K562 (cell line): Measurements from ENCODE around the gene PBX2. TPM values are rescaled to one million over a fixed set of nuclear protein-coding genes. Genes with fewer than 3 reads are reported as not detected.
A peak's percentile ranks its signal among the peaks of the same experiment; 100 is the strongest.

ENCODE experiments used
- ATAC-seq: fragments of 200-7000 bp; cut with Tn5 transposase; 3 replicates; pipeline ENCODE4 v1.9.1; 2020; ENCODE audit warnings: moderate library complexity
- BruUV-seq: library from RNA; stranded (reverse); fragments of 400-500 nt; replicated peaks from 2 replicates; lab custom pipeline; 2021; lab: Mats Ljungman, UMichigan
- CTCF ChIA-PET: fragments of 300-600 bp; formaldehyde crosslinking; extraction: SDS; loops from one replicate; lab custom pipeline; 2021; ENCODE audit warnings: low intra/inter-chr PET ratio; lab: Yijun Ruan, JAX
- POLR2A ChIA-PET: fragments of 300-600, 350-650 bp; sonication (Branson Sonifier 250); formaldehyde crosslinking; extraction: SDS; loops from one replicate; lab custom pipeline; 2021; ENCODE audit warnings: antibody characterized with exemption, inconsistent platforms; lab: Yijun Ruan, JAX
- DNase-seq, 4 experiments: peaks; one replicate each; pipeline versions ENCODE4 v3.0.0 to v3.0.0-alpha.2; 2011 to 2018; ENCODE audit warnings: low spot score in 3 of 4, mixed read lengths in 3 of 4; ENCODE audit errors: extremely low read depth in 1 of 4
- FAIRE-seq: peaks from 2 replicates; lab custom pipeline; 2011; peaks lifted over from hg19 to GRCh38; lab: Jason Lieb, UNC
- H2AFZ ChIP-seq: 2 replicates; pipeline ENCODE4 v1.6.0; 2011; ENCODE audit warnings: low read depth, low read length, control low read depth, inconsistent platforms
- H3K27ac ChIP-seq: fragments of 200-600 bp; 3 replicates; pipeline ENCODE4 v1.8.0; 2011; ENCODE audit warnings: low read depth, mild to moderate bottlenecking, control low read depth, inconsistent platforms, low read length, moderate library complexity, mixed read lengths; ENCODE audit errors: extremely low read depth
- H3K27me3 ChIP-seq, 2 experiments: fragments of 300-600 bp in 1 of 2; 2 replicates in 1 of 2; 3 replicates in 1 of 2; pipeline versions ENCODE4 v1.6.0 to v1.8.0; 2011; ENCODE audit warnings: inconsistent platforms in 2 of 2, low read length in 2 of 2, mild to moderate bottlenecking in 1 of 2, mixed read lengths in 1 of 2, moderate library complexity in 1 of 2; ENCODE audit not compliant: control insufficient read depth in 2 of 2, insufficient read depth in 2 of 2
- H3K36me3 ChIP-seq: fragments of 300-600 bp; 3 replicates; pipeline ENCODE4 v1.8.0; 2011; ENCODE audit warnings: mild to moderate bottlenecking, low read length, inconsistent platforms; ENCODE audit not compliant: control insufficient read depth, insufficient read depth
- H3K4me1 ChIP-seq, 2 experiments: fragments of 200-600 bp in 1 of 2; replicated peaks in 1 of 2; 2 replicates in 1 of 2; 3 replicates in 1 of 2; pipeline versions ENCODE4 v1.5.1 to v1.8.0; 2011; ENCODE audit warnings: inconsistent platforms in 2 of 2, low read length in 2 of 2, mild to moderate bottlenecking in 1 of 2, mixed read lengths in 1 of 2, moderate library complexity in 1 of 2; ENCODE audit not compliant: control insufficient read depth in 2 of 2, insufficient read depth in 2 of 2
- H3K4me2 ChIP-seq: 2 replicates; pipeline ENCODE4 v1.6.1; 2011; ENCODE audit warnings: low read length, control low read depth, inconsistent platforms, mixed read lengths; ENCODE audit not compliant: insufficient read depth
- H3K4me3 ChIP-seq: fragments of 200-600 bp; sonication (generic), shearing (Covaris generic); 2 replicates; pipeline ENCODE4 v1.5.1; 2016; ENCODE audit warnings: control low read depth, inconsistent platforms
- H3K79me2 ChIP-seq: fragments of 200-600 bp; 3 replicates; pipeline ENCODE4 v1.8.0; 2011; ENCODE audit warnings: low read length, inconsistent platforms; ENCODE audit not compliant: control insufficient read depth, insufficient read depth
- H3K9ac ChIP-seq, 2 experiments: 2 replicates each; pipeline versions ENCODE4 v1.6.0 to v1.6.1; 2011; ENCODE audit warnings: low read depth in 2 of 2, low read length in 2 of 2, control low read depth in 1 of 2, inconsistent platforms in 1 of 2, mild to moderate bottlenecking in 1 of 2, mixed read lengths in 1 of 2; ENCODE audit not compliant: insufficient read depth in 1 of 2
- H3K9me1 ChIP-seq: one replicate; pipeline ENCODE4 v1.6.0; 2011; ENCODE audit warnings: inconsistent platforms, mild to moderate bottlenecking, low read length, moderate library complexity; ENCODE audit not compliant: control insufficient read depth, insufficient read depth
- H3K9me3 ChIP-seq: replicated peaks from 2 replicates; pipeline ENCODE4 v1.5.1; 2011; ENCODE audit warnings: low read depth, low read length, inconsistent platforms; ENCODE audit not compliant: control insufficient read depth, insufficient read depth
- H4K20me1 ChIP-seq: replicated peaks from 2 replicates; pipeline ENCODE4 v1.6.1; 2011; ENCODE audit warnings: low read length, inconsistent platforms, mixed read lengths; ENCODE audit not compliant: control insufficient read depth, insufficient read depth
- CHD1 ChIP-seq: fragments of 200-600 bp; sonication (generic); IDR thresholded peaks from one replicate; pipeline ENCODE4 v1.6.1; 2012; ENCODE audit warnings: mild to moderate bottlenecking, moderate library complexity, low read length, inconsistent platforms
- CREBBP ChIP-seq: IDR thresholded peaks from one replicate; pipeline ENCODE4 v1.6.1; 2012; ENCODE audit warnings: low read depth, mild to moderate bottlenecking, control low read depth, inconsistent platforms, low read length
- EGR1 ChIP-seq: fragments of 450-650 bp; conservative IDR thresholded peaks from 2 replicates; pipeline ENCODE4 v1.6.1; 2017; ENCODE audit warnings: mild to moderate bottlenecking
- ELF1 ChIP-seq: fragments of 200-800 bp; sonication (Bioruptor generic); IDR thresholded peaks from 2 replicates; pipeline ENCODE4 v1.6.1; 2016; ENCODE audit warnings: missing genetic modification characterization, missing compliant biosample characterization
- EP300 ChIP-seq: IDR thresholded peaks from 2 replicates; pipeline ENCODE4 v1.6.1; 2012; ENCODE audit warnings: low read length, improper control_type of control experiment
- HDAC2 ChIP-seq: fragments of 450-650 bp; IDR thresholded peaks from 2 replicates; pipeline ENCODE4 v1.6.1; 2016; ENCODE audit warnings: mild to moderate bottlenecking
- KLF1 ChIP-seq: fragments of 450-650 bp; IDR thresholded peaks from 2 replicates; pipeline ENCODE4 v1.6.1; 2016; ENCODE audit warnings: missing genetic modification characterization, missing compliant biosample characterization
- OTX1 ChIP-seq: fragments of 450-650 bp; formaldehyde crosslinking; IDR thresholded peaks from 2 replicates; pipeline ENCODE4 v1.4.0; 2022; ENCODE audit warnings: mild to moderate bottlenecking
- RBM39 ChIP-seq: fragments of 200-400 bp; formaldehyde crosslinking; optimal IDR thresholded peaks from 2 replicates; pipeline ENCODE3; 2018; ENCODE audit warnings: low read depth, low read length
- RNF2 ChIP-seq: sonication (generic); IDR thresholded peaks from 2 replicates; pipeline ENCODE4 v1.6.1; 2016
- SIN3A ChIP-seq, 2 experiments: fragments of 150-350 bp in 1 of 2; IDR thresholded peaks; 2 replicates each; pipeline ENCODE4 v1.6.1; 2011 to 2016; ENCODE audit warnings: borderline replicate concordance in 2 of 2, low read depth in 2 of 2, low read length in 2 of 2, mild to moderate bottlenecking in 2 of 2, moderate library complexity in 2 of 2; ENCODE audit not compliant: control insufficient read depth in 1 of 2
- SIRT6 ChIP-seq: IDR thresholded peaks from one replicate; pipeline ENCODE4 v1.6.1; 2012; ENCODE audit warnings: low read depth, mild to moderate bottlenecking, control low read depth, inconsistent platforms, low read length, moderate library complexity
- ZNF282 ChIP-seq: sonication (generic); formaldehyde crosslinking; IDR thresholded peaks from 2 replicates; pipeline ENCODE4 v1.8.1; 2023; ENCODE audit warnings: missing genetic modification reagents
- WGBS: fragments of 100-300 bp; shearing (Covaris generic); methylation state at CpG from one replicate; pipeline ENCODE4 v1.1.6; 2016; ENCODE audit warnings: low coverage, mixed read lengths; ENCODE audit not compliant: insufficient coverage; ENCODE audit errors: missing lambda C conversion rate; 5-methylcytosine and 5-hydroxymethylcytosine counted together
- in situ Hi-C: fragments of 300-500 bp; cut with MboI; formaldehyde crosslinking; loops from 4 replicates; pipeline ENCODE4 v1.15.0; 2018; ENCODE audit warnings: inconsistent platforms, mixed read lengths
- intact Hi-C: fragments of 100-400 bp; cut with micrococcal nuclease; formaldehyde crosslinking; loops from 2 replicates; pipeline ENCODE4 v1.14.2; 2022
- polyA plus RNA-seq, 8 experiments: library from polyadenylated mRNA; depleted of rRNA in 4 of 8; stranded (reverse) in 5 of 8; unstranded in 3 of 8; fragments of >200 nt; fragmentation: Nextera tagmentation in 2 of 8; fragmentation: Illumina TruSeq in 1 of 8; extraction: Ambion mirVana in 2 of 8; extraction: Trizol in 1 of 8; gene quantifications; 2 replicates each; pipeline versions ENCODE4 v1.2.1 to v1.2.3, GENCODE V29; 2011 to 2014; ENCODE audit warnings: inconsistent platforms in 1 of 8, missing spikeins in 1 of 8
- total RNA-seq, 7 experiments: library from RNA; depleted of rRNA in 6 of 7; stranded (reverse); fragments of >200 nt in 6 of 7; fragmentation: Illumina TruSeq in 2 of 7; extraction: Trizol in 2 of 7; gene quantifications; 2 replicates each; pipeline versions ENCODE4 v1.2.1 to v1.2.3, GENCODE V29; 2011 to 2021; ENCODE audit warnings: low replicate concordance in 1 of 7
- TF ChIP-seq, protein P1 (sequence below), 2 experiments: fragments of 450-650 bp; IDR thresholded peaks; 2 replicates each; pipeline ENCODE4 v1.6.1; 2018; ENCODE audit warnings: mild to moderate bottlenecking in 2 of 2, low read depth in 1 of 2; ENCODE audit not compliant: partially characterized antibody in 2 of 2
- TF ChIP-seq, protein P2 (sequence below), 2 experiments: fragments of 450-650 bp; conservative IDR thresholded peaks; 2 replicates each; pipeline ENCODE4 v1.6.1; 2017; ENCODE audit warnings: mild to moderate bottlenecking in 2 of 2, moderate library complexity in 2 of 2
- TF ChIP-seq, protein P3 (sequence below): fragments of 450-650 bp; formaldehyde crosslinking; IDR thresholded peaks from 2 replicates; pipeline ENCODE4 v1.4.0; 2022; ENCODE audit warnings: mild to moderate bottlenecking, moderate library complexity

PBX2 gene
- total and polyA plus RNA-seq, 9 of the 15 experiments (the other 6 are each of a cell fraction or from before 2014, with no cell fraction given): 1.9 to 134 (median 62.5) TPM

DNA sequence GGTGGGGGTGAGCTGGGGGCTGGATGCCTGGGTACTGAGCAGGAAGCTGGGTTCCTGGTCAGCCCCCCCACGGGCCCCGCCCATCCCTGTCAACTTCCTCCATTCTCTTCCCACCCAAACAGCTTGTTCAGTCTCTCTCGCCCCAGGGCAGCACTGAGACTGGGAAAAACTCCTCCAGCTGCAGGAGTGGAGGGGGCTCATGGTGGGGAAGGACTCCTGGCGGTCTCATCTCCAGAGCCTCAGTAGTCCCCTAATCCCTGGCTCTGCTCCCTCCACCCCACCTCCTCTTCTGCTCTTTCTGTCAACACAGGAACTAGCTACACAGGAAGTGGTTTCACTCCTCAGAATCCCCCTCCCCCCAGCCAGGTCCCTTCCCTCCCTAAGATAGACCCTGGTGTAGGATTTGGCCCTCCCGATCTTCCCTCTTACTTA lies 2.6 kb upstream of the PBX2 start, which contains the start of gene GPSM3:
Gene GPSM3, minus strand, starts transcription at position 36 of the 432 bp plus-strand sequence. CDS start 130 bp downstream, outside the sequence.
- FAIRE-seq: peak; percentile 75
- WGBS: 0% methylated on average over 3 of the region's 5 CpGs
- POLR2A ChIA-PET: interaction anchor here (0.6 to 1.4 kb wide), 6 partner anchors 10 to 629 kb away, joined by 3 to 6 read pairs (median 3); partner anchors contain the start of gene BAG6
- CTCF ChIA-PET: no interaction called here
- ATAC-seq: no peak
- intact Hi-C loops (loop anchor here (10.0 kb wide), 1 partner anchor 288 kb away; the partner anchor contains the start of gene ZBTB12), in situ Hi-C loops (no loop called here)
- H3K36me3 ChIP-seq: peaks cover 14% of the 10 kb centered on the region; the same call in 2 of the 3 replicates
- H3K9me1 ChIP-seq: no peaks in the 10 kb centered on the region
- peak within 1 kb of the TSS; percentile 97 for H2AFZ ChIP-seq
- BruUV-seq: no TSS peak
- peak; percentile 45 to 85 (median 63) for DNase-seq
- peak within 1 kb of the TSS; percentile 96 for H3K4me2 ChIP-seq
- H4K20me1 ChIP-seq: no peaks in the 10 kb centered on the region
- H3K9me3 ChIP-seq: no peaks in the 10 kb centered on the region
- H3K4me1 ChIP-seq: peaks cover 72 to 76% of the 10 kb centered on the region in 2 experiments
- H3K9ac ChIP-seq: peak within 1 kb of the TSS; percentile 85 to 93
- H3K4me3 ChIP-seq: peak within 1 kb of the TSS; percentile 79
- H3K27ac ChIP-seq: peak within 1 kb of the TSS; percentile 93
- no peaks in the 10 kb centered on the region for H3K27me3 ChIP-seq
- peaks cover 58% of the 10 kb centered on the region for H3K79me2 ChIP-seq
- TF ChIP-seq ZNF282 (CRISPR knock-in tag): no peak
- peak; percentile 53; the same call in 1 of the 2 replicates for TF ChIP-seq EP300
- TF ChIP-seq SIRT6: no peak
- TF ChIP-seq, protein P1, sequence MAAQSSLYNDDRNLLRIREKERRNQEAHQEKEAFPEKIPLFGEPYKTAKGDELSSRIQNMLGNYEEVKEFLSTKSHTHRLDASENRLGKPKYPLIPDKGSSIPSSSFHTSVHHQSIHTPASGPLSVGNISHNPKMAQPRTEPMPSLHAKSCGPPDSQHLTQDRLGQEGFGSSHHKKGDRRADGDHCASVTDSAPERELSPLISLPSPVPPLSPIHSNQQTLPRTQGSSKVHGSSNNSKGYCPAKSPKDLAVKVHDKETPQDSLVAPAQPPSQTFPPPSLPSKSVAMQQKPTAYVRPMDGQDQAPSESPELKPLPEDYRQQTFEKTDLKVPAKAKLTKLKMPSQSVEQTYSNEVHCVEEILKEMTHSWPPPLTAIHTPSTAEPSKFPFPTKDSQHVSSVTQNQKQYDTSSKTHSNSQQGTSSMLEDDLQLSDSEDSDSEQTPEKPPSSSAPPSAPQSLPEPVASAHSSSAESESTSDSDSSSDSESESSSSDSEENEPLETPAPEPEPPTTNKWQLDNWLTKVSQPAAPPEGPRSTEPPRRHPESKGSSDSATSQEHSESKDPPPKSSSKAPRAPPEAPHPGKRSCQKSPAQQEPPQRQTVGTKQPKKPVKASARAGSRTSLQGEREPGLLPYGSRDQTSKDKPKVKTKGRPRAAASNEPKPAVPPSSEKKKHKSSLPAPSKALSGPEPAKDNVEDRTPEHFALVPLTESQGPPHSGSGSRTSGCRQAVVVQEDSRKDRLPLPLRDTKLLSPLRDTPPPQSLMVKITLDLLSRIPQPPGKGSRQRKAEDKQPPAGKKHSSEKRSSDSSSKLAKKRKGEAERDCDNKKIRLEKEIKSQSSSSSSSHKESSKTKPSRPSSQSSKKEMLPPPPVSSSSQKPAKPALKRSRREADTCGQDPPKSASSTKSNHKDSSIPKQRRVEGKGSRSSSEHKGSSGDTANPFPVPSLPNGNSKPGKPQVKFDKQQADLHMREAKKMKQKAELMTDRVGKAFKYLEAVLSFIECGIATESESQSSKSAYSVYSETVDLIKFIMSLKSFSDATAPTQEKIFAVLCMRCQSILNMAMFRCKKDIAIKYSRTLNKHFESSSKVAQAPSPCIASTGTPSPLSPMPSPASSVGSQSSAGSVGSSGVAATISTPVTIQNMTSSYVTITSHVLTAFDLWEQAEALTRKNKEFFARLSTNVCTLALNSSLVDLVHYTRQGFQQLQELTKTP (IDR thresholded peaks at IDR 0.05; ENCODE audit: low read depth in 1 of 2, partially characterized antibody in 2 of 2): peak in 1 of 2 experiments; percentile 76
- 0 out of 2 replicates have a peak, but pooled peaks have one; percentile 24 for TF ChIP-seq OTX1 (CRISPR knock-in tag)
- peak; percentile 73; the same call in 1 of the 2 replicates for TF ChIP-seq ELF1 (tag)
- TF ChIP-seq HDAC2: peak; percentile 56; the same call in 1 of the 2 replicates
- TF ChIP-seq KLF1 (tag): 0 out of 2 replicates have a peak, but pooled peaks have one; percentile 22
- peak; percentile 91; the same call in 1 of the 2 replicates for TF ChIP-seq RNF2
- no peak for TF ChIP-seq EGR1
- TF ChIP-seq CHD1: no peak
- TF ChIP-seq, protein P2, sequence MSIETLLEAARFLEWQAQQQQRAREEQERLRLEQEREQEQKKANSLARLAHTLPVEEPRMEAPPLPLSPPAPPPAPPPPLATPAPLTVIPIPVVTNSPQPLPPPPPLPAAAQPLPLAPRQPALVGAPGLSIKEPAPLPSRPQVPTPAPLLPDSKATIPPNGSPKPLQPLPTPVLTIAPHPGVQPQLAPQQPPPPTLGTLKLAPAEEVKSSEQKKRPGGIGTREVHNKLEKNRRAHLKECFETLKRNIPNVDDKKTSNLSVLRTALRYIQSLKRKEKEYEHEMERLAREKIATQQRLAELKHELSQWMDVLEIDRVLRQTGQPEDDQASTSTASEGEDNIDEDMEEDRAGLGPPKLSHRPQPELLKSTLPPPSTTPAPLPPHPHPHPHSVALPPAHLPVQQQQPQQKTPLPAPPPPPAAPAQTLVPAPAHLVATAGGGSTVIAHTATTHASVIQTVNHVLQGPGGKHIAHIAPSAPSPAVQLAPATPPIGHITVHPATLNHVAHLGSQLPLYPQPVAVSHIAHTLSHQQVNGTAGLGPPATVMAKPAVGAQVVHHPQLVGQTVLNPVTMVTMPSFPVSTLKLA (conservative IDR thresholded peaks at IDR 0.05): peak; percentile 23 to 57; a peak in 2 of 4 replicates
- TF ChIP-seq CREBBP: no peak
- 0 out of 4 replicates have a peak, but pooled peaks of 1 of the 2 experiments have one; percentile 1 for TF ChIP-seq SIN3A (IDR thresholded peaks at IDR 0.05; ENCODE audit: borderline replicate concordance in 2 of 2, control insufficient read depth in 1 of 2, low read depth in 2 of 2, low read length in 2 of 2)
- TF ChIP-seq, protein P3, sequence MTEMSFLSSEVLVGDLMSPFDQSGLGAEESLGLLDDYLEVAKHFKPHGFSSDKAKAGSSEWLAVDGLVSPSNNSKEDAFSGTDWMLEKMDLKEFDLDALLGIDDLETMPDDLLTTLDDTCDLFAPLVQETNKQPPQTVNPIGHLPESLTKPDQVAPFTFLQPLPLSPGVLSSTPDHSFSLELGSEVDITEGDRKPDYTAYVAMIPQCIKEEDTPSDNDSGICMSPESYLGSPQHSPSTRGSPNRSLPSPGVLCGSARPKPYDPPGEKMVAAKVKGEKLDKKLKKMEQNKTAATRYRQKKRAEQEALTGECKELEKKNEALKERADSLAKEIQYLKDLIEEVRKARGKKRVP: peak; percentile 39; the same call in 1 of the 2 replicates
- TF ChIP-seq RBM39: no peak
